ENCODE data around the gene ARHGAP19.
"Not testable (repeated sequence)": the region's sequence is repeated elsewhere in the genome, so short reads cannot be mapped to it uniquely, and the experiment has no call there.

- not testable (repeated sequence) for TF ChIP-seq CTCF, POLR2A (IDR thresholded peaks at IDR 0.05)
These were observed 1.7 kb downstream of the ARHGAP19 start for GRCh38 chr10:97290576-97291356.

Measured in sigmoid colon (tissue), 3 donors.